GM04504 (cell line): Measurements from ENCODE around the gene MAD2L1BP.
"Not testable (repeated sequence)": the region's sequence is repeated elsewhere in the genome, so short reads cannot be mapped to it uniquely, and the experiment has no call there.

Experiments
- DNase-seq: peaks from one replicate; pipeline ENCODE4 v3.0.0-alpha.2; 2012; ENCODE audit warnings: low read depth

MAD2L1BP gene

GRCh38 chr6:43627008-43627825 is 8.4 kb upstream of the MAD2L1BP start:
- peak; percentile 95 for DNase-seq

GRCh38 chr6:43628393-43629103 is 7.1 kb upstream of the MAD2L1BP start:
- no peak for DNase-seq

- DNase-seq, result peak; percentile 98
Measured at GRCh38 chr6:43629104-43629504, 6.5 kb upstream of the MAD2L1BP start, which contains the start of gene GTPBP2. Gene GTPBP2, minus strand, starts transcription at chr6:43629264. Its CDS starts 102 bp downstream, at chr6:43629162.

- peak; percentile 97 for DNase-seq
Measured at GRCh38 chr6:43629505-43630300, 5.9 kb upstream of the MAD2L1BP start.

- DNase-seq, result no peak
Measured at GRCh38 chr6:43630980-43631619, 4.5 kb upstream of the MAD2L1BP start.

GRCh38 chr6:43633002-43633401 is 2.6 kb upstream of the MAD2L1BP start:
- DNase-seq, result not testable (repeated sequence)

GRCh38 chr6:43634702-43635303 is 837 bp upstream of the MAD2L1BP start:
- no peak for DNase-seq

- no peak for DNase-seq
Measured at GRCh38 chr6:43636308-43636659, 644 bp downstream of the MAD2L1BP start.

- DNase-seq, result no peak
Measured at GRCh38 chr6:43639984-43640800, 4.6 kb downstream of the MAD2L1BP start.

GRCh38 chr6:43644940-43645612 is 9.4 kb downstream of the MAD2L1BP start, which contains the start of gene RSPH9:
Gene RSPH9, plus strand, starts transcription at chr6:43645036. Its CDS starts 63 bp downstream, at chr6:43645099.
- no peak for DNase-seq

- DNase-seq, result no peak
Measured at GRCh38 chr6:43645613-43645964, 9.9 kb downstream of the MAD2L1BP start.

GRCh38 chr6:43647613-43648012 is 12.0 kb downstream of the MAD2L1BP start:
- DNase-seq, result no peak

- DNase-seq, result no peak
Measured at GRCh38 chr6:43648248-43648647, 12.6 kb downstream of the MAD2L1BP start.

GRCh38 chr6:43652822-43653221 is 17.2 kb downstream of the MAD2L1BP start:
- DNase-seq, result not testable (repeated sequence)

GRCh38 chr6:43657221-43657802 is 21.7 kb downstream of the MAD2L1BP start:
- no peak for DNase-seq

GRCh38 chr6:43658161-43658560 is 22.5 kb downstream of the MAD2L1BP start:
- no peak for DNase-seq

- DNase-seq, result not testable (repeated sequence)
Measured at GRCh38 chr6:43662948-43663347, 27.3 kb downstream of the MAD2L1BP start.

- no peak for DNase-seq
Measured at GRCh38 chr6:43665376-43665775, 29.7 kb downstream of the MAD2L1BP start.

- no peak for DNase-seq
Measured at GRCh38 chr6:43666196-43666920, 30.7 kb downstream of the MAD2L1BP start.
